OCI-M1 (cell line): ENCODE measurements around the gene ADCY3.
A peak's percentile ranks its signal among the peaks of the same experiment; 100 is the strongest.

ENCODE experiments used
- DNase-seq: peaks from one replicate; lab custom pipeline; 2025; lab: John Stamatoyannopoulos, UW

Gene ADCY3

DNA sequence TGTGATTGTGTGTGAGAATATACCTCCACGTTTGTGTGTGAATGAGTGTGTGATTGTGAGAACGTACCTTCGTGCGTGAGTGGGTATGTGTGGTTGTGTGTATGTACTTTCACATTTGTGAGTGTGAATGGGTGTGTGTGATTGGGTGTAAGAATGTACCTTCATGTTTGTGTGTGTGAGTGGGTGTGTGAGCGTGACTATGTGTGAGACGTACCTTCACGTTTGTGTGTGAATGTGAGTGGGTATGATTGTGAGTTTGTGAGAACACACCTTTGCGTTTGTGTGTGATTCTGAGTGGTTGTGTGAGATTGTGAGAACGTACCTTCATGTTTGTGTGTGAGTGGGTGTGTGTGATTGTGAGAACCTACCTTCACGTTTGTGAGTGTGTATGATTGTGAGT is 5.8 kb upstream of the ADCY3 start:
- DNase-seq: no peak

DNA sequence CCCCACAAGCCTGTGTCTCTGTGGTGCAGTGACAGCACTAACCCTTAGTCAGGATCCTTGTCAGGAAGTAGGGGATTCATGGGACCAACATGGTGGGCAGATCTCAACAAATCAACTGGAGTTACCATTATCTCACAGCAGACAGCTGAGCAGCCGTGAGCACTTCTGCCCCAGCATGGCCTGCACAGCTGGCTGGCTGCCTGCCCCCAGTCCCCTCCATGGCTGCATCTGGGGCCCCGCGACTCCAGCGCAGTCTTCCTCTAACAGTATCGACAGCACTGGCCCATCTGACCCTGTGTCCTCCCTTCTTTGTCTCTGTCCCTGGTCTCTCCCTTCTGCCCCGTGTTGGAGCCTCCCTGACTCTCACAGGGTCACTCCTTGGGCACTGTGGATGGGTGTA is 4.7 kb upstream of the ADCY3 start:
- DNase-seq: no peak

DNA sequence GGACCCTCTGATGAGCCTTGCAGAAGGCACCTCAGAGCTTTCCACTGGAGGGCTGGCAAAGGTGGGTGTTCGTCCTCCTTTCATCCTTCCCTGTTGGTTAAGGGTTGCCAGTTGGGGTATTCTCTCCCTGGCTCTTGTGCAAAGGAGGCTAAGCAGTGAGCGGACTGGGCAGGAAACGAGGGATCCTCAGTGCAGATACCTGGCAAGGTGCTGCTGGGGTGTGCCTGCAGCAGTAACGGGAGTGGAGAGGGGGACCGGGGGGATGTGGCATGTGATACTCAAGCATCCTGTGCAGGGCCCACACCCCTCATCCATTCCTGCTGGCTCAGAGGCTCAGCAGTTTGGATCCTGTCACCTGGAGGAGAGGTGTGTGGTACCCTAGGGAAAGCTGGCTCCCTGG is 4.2 kb upstream of the ADCY3 start:
- no peak for DNase-seq

DNA sequence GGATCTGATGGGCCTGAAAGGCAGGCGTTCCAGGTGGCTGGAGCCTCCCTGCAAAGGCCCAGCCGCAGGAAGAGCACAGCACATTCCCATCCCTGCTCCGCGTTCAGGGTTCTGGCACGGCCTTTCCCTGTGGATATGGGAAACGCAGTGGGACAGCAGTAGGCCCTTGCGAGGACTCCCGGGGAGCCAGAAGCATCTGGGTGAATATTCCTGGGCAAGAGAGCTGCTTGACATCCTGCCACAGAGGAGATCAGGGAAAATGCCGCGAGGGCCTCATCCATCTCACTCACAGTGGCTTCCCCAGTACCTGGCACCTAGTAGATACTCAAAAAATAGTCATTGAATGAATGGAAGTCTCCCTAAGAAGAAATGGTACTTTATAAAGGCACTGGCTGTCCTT is 3.1 kb upstream of the ADCY3 start:
- DNase-seq: no peak

DNA sequence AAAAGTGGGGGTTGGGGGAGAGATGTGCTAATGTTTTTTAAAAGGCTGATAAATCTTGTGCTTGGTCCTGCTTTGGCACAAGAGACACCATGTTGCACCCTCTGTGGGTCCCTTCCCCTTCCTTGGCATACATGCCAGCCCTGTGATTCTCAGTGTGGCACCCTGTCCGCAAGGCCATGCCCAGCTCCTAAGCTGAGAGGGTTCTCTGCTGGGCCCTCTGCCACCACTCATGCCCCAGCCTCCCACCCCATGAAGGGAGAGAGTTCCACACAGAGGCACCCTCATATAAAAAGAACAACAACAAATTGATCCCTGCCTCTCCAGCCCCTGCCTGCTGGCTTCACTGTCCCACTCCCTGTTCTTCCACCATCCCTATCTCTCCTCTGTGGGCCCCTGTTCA is 2.5 kb upstream of the ADCY3 start:
- DNase-seq: no peak

DNA sequence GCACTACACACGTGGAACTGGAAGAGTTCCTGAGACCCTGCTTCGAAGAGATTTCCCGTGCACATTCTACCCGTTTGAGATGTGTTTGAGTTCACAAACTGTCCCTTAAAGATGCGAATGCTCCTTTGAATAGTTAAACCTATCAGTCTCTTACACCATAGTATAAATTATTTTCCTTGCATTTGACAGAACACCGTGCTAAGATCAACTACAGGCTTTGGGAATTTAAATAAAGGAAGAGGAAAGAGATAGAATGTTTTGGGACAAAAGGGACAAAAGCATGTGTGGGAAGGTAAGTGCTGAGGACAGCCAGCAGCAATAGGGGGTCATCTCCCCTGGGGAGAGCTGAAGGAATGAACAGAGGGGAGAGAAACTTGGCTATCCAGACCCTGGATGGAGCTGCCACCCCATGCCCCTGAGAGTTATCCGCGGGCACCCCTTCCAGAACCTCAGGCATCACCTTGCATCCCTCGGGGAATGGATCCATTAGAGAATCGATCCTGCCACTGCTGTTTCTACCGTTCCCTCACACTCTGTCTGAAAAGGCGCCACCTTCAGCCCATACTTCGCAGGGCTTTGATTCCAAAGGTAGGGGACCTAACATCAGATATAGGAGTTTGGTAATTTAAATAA is 888 bp upstream of the ADCY3 start:
- DNase-seq: peak; percentile 19

DNA sequence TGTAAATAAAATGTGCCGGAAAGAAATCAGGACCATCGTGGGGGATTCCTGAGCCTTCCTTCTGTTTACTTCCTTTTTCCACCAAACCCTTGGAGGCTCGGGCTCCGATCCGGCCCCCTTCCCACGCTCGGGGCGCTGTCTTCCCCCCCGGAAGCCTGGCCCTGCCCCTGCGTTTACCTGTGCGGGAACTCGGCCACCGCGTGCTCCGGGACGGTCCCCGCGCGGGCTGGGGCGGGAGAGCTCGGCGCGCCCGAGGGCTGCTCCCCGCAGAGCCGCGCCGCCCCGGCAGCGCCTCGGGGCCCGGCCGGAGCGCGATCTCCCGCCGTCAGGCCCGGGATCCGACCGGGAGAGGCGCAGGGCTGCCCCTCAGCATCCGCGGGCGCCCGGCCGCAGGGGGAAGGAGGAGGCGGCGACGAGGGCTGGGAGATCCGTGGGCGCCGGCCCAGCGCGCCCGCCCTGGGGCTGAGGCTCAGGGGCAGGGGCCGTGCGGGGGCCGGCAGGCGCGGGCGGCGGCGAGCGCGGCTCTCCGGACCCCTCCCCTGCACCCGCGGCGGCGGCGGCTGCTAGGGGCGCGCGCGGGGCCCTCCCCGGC is 435 bp downstream of the ADCY3 start:
- no peak for DNase-seq

DNA sequence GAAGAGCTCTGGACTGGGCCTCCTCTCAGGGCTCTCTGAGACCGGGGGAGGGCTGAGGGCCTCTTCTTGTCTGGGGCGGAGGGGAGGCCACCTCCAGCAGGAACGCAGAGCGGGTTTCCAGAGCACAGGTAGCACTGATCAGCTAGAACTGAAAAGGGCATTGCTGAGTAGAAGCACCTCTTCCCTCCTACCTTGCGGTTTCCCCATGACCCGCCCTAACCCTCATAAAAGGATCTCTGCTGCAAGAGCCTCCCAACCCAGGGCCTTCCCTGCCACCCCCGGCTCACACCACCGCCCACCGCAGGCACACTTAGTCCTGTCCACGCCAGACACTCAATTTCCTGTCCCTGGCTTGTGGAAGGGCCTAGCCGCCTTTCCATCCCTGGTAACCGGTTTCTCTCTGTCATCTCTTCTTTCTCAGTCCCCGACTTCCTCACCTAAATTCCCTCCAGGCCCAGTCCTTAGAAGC is 966 bp downstream of the ADCY3 start:
- DNase-seq: peak; percentile 8

DNA sequence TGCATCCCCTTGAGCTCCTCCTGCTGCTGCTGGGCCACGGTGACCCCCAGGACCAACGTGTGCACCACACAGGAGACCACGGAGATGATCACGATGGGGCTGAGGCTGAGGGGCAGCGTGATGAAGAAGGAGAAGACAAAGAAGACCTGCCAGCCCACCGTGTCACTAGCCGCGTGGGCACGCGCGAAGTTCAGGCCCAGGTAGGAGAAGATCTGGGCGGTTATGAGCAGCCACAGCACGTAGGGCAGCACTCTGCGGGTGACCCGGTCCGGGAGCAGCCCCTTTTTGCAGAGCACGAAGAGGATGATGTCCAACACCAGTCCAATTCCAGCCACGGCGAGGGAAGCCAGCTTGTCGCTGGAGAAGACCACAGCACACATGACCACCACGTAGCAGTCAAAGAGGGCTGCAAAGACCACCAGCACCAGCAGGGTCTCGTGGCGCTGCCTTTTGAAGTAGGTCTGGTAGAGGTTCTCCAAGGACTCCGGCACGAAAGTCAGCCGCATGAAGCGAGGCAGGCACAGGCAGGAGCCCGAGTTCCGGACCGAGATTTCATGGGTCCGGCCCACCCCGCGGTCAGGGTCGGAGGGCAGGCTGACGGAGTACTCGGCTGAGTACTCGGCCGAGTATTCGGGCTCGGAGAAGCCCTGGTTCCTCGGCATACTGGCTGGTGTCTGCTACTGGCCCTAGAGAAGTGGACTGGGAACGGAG is 1.6 kb downstream of the ADCY3 start:
- DNase-seq: no peak

DNA sequence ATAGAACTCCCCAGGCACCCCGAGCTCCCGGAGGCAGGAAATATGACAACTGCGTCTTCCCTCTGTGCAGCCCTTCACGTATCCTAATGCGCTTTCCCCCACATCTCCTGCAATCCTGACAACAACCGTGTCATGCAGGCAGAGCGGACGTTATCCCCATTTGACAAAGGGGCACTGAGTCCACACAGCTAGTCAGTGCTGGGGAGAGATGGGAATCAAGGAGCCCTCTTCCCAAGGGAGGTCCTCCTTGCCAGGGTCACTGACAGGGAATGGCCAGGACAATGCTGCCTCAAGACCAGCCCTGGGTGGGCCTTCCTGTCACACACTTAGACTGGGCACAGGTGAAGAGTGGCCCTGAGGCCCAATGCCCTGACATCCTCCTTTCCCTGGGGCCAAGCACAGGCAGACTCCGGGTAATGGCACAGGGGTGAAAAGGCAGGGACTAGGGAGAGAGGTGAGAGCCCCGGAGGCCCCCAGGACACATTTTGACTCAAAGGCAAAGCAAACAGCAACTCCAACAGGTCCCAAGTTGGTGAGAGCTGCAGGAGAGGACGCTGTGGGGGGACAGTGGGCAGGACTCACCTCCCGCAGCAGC is 2.2 kb downstream of the ADCY3 start:
- no peak for DNase-seq

DNA sequence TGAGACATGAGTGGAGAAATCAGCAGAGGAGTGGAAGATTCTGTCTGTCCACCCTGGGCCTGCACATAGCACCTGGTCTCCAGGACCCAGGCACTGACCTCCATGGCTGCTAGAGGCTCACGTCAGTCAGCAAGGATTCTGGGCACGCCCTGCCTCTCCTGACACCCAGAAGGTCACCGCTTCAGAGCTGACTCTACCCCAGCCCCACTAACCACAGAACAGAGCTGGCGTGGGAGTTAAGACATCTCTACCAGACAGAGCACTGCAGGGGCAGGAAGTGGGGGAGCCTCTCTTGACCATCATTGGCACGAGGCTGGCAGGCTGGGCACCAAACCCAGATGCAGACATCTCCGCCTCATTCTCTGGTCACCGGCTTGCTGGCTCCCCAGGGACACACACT is 3.0 kb downstream of the ADCY3 start:
- DNase-seq: peak; percentile 9

DNA sequence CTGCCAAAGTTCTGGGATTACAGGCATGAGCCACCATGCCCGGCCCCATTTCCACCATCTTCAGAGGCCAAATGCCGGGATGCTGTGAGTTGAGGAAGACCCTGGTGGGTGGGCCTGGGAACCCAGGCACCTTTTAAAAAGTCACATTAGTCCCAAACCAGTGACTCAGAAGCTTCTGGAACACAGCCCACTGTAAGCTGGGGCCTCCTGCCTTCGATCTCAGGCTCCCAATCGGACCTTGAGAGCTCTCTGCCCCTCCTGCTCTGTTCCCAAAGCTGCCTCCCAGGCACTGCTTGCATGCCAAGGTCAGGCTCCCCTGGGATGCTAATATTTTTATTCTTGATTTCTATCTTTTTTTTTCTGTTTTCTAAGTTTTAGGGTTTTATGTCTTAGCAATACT is 4.2 kb downstream of the ADCY3 start:
- DNase-seq: no peak

DNA sequence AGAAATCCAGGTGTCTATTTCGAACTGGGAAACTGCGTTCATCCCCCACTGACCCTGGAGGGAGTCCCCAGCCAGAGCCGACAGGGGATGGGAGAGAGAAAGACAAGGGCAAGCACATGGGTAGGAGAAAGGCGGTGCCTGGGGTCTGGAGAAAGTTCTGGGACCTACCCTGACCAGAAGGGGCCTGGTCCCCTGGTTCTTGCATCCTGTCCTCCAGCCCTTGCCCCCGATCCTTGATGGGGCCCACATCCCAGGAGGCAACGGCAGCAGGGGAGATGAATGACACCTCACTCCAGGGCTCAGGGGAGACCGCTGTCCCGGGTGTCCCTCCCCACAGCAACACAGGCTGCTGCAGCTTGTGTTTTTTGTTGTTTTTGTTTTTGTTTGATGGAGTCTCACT is 4.9 kb downstream of the ADCY3 start:
- no peak for DNase-seq

DNA sequence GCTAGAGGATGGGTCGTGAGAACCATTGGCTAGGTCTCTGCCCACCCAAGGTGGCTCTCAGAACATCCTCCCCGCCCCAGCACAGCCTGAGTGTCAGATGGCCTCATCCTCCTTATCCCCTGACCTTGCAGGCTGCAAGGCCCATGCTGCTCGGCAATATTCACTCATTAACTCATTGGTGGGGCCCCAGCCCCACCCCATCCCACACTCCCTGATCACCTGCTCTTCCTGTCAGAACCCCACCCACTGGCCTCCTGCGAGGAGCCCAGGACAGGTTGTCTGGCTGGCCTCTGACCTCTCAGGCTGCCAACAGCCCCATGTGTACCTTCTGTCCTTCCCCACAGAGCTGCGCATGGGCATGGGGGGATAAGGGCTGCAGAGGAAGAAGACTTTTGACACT is 5.3 kb downstream of the ADCY3 start:
- no peak for DNase-seq

DNA sequence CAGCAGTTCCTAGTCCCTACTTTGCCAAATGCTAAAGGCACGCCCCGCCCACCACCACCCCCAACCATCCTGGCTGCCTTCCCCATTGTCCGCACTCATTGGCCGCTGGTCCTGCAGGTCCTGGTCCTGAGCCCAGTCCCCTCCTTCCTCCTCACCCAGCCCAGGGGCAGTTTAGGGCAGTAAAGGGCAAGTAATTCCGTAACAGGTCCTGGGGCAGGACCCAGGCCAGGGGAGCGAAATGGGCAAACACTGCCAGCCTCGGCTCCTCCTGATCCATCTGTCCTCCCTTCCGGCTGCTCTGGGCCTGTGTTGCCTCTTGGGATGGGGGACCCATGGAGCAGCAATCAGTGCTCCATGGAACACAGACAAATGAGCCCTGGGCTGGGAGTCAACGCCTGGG is 6.1 kb downstream of the ADCY3 start:
- DNase-seq: no peak

DNA sequence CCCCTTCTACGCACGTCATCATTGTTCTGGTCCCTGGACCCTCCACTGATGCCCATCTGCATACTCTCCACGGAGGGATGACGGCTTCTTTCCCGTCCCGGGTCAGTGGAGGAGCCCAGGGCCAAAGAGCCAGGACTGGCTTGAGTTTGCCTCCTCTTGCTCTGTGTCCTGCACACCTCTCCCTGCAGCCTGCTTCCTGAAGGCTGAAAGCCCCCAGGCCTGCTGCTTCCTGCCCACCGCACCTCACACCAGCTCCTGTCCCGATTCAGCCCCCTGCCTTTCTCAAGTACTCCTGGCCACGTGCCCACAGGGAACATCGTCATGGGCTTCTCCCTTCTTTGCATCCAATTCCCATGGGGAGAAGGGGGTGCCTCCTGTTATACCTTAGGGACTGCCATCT is 7.1 kb downstream of the ADCY3 start:
- no peak for DNase-seq

DNA sequence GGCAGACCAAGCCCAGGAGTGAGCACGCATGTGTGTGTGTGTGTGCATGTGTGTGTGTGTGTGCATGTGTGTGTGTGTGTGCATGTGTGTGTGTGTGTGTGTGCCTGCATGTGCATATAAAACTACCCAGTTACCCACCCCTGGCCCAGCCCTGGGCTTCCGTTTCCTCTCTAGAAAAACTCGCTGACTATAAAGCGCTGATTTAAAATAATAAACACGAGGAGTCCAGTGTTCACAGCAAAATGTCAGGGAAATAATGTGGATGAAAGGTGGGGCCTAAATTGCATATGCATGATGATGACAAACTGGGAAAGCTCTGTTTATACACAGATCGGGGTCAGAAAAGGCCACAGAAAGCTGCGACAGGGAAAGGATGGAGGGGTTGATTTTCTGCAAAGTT is 7.5 kb downstream of the ADCY3 start:
- DNase-seq: no peak

DNA sequence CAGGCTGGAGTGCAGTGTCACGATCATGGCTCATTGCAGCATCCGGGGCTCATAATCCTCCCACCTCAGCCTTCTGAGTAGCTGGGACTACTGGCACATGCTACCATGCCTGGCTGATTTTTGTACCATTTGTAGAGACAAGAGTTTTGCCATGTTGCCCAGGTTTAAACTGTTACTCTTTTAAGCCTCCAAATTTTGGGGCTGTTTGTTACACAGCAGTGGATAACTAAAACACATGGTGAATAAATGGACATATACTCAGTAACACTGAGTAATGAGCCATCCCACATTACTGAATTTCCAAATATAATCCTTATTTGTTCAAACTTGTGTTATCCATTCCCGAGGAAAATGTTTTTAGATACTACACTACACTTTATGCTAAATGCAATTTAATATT is 9.8 kb downstream of the ADCY3 start:
- DNase-seq: no peak

DNA sequence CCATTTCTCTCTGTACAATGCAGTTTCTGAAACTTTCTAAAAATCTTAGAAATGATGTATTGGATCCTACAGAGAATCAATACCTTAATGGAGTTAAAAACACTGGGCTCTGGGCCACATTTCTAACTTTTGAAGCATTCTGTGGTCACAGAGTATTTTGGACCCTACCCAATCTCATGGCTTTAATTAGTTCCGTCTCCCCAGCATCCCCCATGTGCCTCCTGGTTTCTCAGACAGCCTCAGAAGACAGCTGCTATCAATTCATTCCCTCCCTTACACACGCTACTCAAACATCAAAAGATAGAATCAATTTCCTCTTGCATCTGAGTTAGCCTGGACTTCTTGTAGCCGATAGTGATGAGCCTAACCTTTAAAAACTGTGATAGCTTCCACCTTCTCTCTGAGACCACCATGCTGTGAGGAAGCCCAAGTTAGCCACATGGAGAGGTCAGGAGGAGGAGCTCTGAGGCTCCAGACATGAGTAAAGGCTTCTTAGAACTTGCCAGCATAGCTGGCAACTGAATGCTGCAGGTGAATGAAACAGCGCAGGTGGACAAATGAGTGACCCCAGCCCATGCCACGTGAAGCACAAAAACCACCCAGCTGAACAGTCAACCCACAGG is 10.4 kb downstream of the ADCY3 start:
- DNase-seq: no peak

DNA sequence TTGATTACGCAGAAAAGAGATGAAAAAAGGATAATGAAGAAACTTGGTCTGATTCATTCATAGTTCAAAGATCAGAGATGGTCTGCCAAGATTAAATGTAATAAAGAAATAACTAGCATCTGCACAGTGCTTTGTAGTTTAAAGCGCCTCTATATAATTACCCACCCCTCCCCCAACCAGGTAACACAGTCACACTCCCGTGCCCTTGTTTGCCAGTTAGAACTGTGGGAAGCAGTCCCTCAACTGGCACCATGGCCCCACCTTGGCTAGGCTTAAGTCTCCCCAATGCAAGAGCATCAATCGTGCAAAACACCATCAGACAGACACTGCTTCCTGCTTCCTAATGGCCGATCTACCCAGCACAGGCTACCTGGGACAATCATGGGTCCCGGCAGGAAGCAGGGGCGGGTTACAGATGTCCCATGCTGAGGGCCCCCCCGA is 11.6 kb downstream of the ADCY3 start:
- no peak for DNase-seq

DNA sequence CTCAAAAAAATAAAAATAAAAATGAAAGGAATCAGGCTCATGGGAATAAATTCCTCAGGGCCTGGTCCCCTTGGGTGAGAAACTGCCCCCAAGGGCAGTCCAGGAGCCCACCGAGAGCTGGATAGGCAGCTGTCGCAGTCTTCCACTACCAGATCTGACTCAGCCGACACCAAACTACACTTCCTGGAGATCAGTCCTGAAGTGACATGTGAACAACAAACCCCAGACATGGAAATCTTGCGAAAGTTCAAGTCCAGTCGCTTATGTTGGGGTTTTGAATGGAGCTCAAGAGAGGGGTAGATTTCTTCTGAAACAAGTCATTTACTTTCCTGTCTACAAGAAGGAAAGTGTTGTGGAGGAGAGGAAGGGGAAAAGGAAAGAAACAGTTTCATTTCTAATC is 12.9 kb downstream of the ADCY3 start:
- DNase-seq: no peak

DNA sequence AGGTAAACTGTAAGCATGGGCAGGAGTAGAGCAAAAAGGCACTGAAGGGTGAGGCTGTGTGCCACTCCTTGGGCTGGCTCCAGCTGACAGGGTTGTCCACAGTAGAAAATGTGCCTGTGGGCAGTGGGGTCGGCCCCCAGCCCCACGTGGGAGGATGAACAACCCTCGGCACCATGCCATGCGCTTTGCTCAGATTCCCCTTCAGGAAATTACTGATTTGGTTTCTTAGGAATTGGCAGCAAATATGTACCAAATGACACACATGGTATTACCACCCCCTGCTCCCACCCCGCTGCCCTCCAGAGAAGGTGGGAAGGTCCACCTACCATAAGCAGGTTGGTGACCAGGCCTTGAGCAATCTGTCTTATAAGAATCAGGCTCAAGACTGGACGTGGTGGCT is 13.6 kb downstream of the ADCY3 start:
- DNase-seq: no peak
